GM21360 (cell line): ENCODE measurements around the gene ZBTB44.

ENCODE experiments used
- ATAC-seq: cut with Tn5 transposase; IDR thresholded peaks from one replicate; pipeline ENCODE4 v1.9.1; 2021; ENCODE audit warnings: mild to moderate bottlenecking, moderate library complexity; ENCODE audit not compliant: unreplicated experiment

The ZBTB44 gene

GRCh38 chr11:130215531-130216220 is 99.0 kb downstream of the ZBTB44 start:
- ATAC-seq: no peak

GRCh38 chr11:130214861-130215530 is 99.7 kb downstream of the ZBTB44 start:
- ATAC-seq: no peak

GRCh38 chr11:130213979-130214281 is 100.8 kb downstream of the ZBTB44 start:
- no peak for ATAC-seq

GRCh38 chr11:130213143-130213978 is 101.4 kb downstream of the ZBTB44 start:
- peak; percentile 89 for ATAC-seq

GRCh38 chr11:130212431-130212961 is 102.2 kb downstream of the ZBTB44 start:
- peak; percentile 21 for ATAC-seq

GRCh38 chr11:130211781-130212401 is 102.8 kb downstream of the ZBTB44 start:
- ATAC-seq: no peak

- no peak for ATAC-seq
These were observed 103.6 kb downstream of the ZBTB44 start for GRCh38 chr11:130211144-130211543.

- ATAC-seq: no peak
These were observed 104.5 kb downstream of the ZBTB44 start for GRCh38 chr11:130209954-130210854.

- ATAC-seq: no peak
These were observed 105.4 kb downstream of the ZBTB44 start for GRCh38 chr11:130209128-130209932.

GRCh38 chr11:130208241-130209127 is 106.2 kb downstream of the ZBTB44 start:
- no peak for ATAC-seq

- no peak for ATAC-seq
These were observed 108.6 kb downstream of the ZBTB44 start for GRCh38 chr11:130206141-130206540.

GRCh38 chr11:130204703-130205095 is 110.0 kb downstream of the ZBTB44 start:
- no peak for ATAC-seq

GRCh38 chr11:130203766-130204702 is 110.7 kb downstream of the ZBTB44 start:
- no peak for ATAC-seq

- ATAC-seq: no peak
These were observed 111.7 kb downstream of the ZBTB44 start for GRCh38 chr11:130202818-130203689.

- no peak for ATAC-seq
These were observed 112.5 kb downstream of the ZBTB44 start for GRCh38 chr11:130202009-130202817.
